ENCODE measurements around the gene PEX7. TPM values are rescaled to one million over a fixed set of nuclear protein-coding genes. Genes with fewer than 3 reads are reported as not detected.

Gene PEX7
- total and polyA plus RNA-seq, 12 donors = 2.9 to 20.6 (median 15.5) TPM

GRCh38 chr6:136862662-136863061 lies 40.3 kb downstream of the PEX7 start:
- H3K27me3 ChIP-seq = no peaks in the 10 kb centered on the region
- no peak for TF ChIP-seq CTCF (IDR thresholded peaks at IDR 0.05)
- no peaks in the 10 kb centered on the region for H3K36me3 ChIP-seq
- no peak for ATAC-seq
- no peak overlapping the region for H3K4me3 ChIP-seq
- intact Hi-C loops (cut with DNase I) = no loop called here
- WGBS, 2 donors = 84 to 94% methylated on average over 1 of the region's 1 CpG
- H3K9me3 ChIP-seq = no peaks in the 10 kb centered on the region
- no peak overlapping the region for H3K27ac ChIP-seq
- DNase-seq = no peak
- H3K4me1 ChIP-seq = peaks cover 0 to 4% (median 0%) of the 10 kb centered on the region in 9 donors

- WGBS, 2 donors = 77 to 90% methylated on average over 5 of the region's 5 CpGs
- Histone ChIP-seq H3K27ac (no peak overlapping the region), H3K36me3 (no peaks in the 10 kb centered on the region), H3K27me3 (no peaks in the 10 kb centered on the region), H3K4me3 (no peak overlapping the region), H3K9me3 (no peaks in the 10 kb centered on the region), H3K4me1 (peaks cover 0 to 4% (median 0%) of the 10 kb centered on the region in 9 donors)
- no peak for DNase-seq
- intact Hi-C loops (cut with DNase I) = no loop called here
- TF ChIP-seq CTCF (IDR thresholded peaks at IDR 0.05) = no peak
- ATAC-seq = no peak
Observed at GRCh38 chr6:136863752-136864151, 41.4 kb downstream of the PEX7 start.

GRCh38 chr6:136864676-136865075 lies 42.3 kb downstream of the PEX7 start:
- intact Hi-C loops (cut with DNase I) = no loop called here
- TF ChIP-seq CTCF (IDR thresholded peaks at IDR 0.05) = no peak

DNA sequence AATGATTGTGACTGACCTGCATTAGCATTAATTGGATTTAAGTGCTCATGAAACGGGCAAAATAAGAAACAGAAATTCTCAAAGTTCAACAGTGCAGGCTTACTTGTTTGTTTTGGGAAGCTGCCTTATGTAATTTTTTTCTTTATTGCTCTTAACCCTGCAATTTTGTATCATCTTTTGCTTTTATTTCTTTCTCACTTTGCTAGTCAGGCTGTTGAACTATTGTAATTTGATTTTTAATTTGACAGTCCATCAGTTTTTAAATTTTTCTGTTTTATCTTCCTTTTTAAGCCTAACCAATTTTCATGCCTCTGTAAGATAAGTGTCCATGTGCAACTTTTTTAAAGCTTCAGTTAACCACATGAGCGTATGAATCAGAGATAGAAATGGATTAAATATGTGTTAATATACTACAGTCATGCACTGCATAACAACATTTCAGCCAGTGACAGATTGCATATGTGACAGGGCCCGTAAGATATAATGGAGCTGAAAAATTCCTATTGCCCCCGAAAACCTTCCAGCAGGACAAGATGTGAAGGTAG lies 44.6 kb downstream of the PEX7 start:
- H3K4me3 ChIP-seq = no peak overlapping the region
- H3K27me3 ChIP-seq = no peaks in the 10 kb centered on the region
- intact Hi-C loops (cut with DNase I) = no loop called here
- H3K9me3 ChIP-seq = no peaks in the 10 kb centered on the region
- DNase-seq (no peak), ATAC-seq (no peak)
- peaks cover 0 to 24% (median 3%) of the 10 kb centered on the region in 9 donors for H3K36me3 ChIP-seq
- TF ChIP-seq CTCF (IDR thresholded peaks at IDR 0.05) = no peak
- H3K4me1 ChIP-seq = peaks cover 0 to 4% (median 0%) of the 10 kb centered on the region in 9 donors
- H3K27ac ChIP-seq = no peak overlapping the region
- 85 to 89% methylated on average over 4 of the region's 4 CpGs for WGBS, 2 donors

More at GRCh38 chr6:136864676-136865075, 42.3 kb downstream of the PEX7 start:
- H3K27me3 ChIP-seq = no peaks in the 10 kb centered on the region
- DNase-seq (no peak), ATAC-seq (no peak)
- H3K4me1 ChIP-seq = peaks cover 0 to 4% (median 0%) of the 10 kb centered on the region in 9 donors
- peaks cover 0 to 3% (median 0%) of the 10 kb centered on the region in 9 donors for H3K36me3 ChIP-seq
- H3K27ac ChIP-seq = no peak overlapping the region
- no peak overlapping the region for H3K4me3 ChIP-seq
- WGBS, 2 donors = 95 to 97% methylated on average over 4 of the region's 4 CpGs
- H3K9me3 ChIP-seq = no peaks in the 10 kb centered on the region

Measured in heart right ventricle (tissue), 16 donors.